GM12872 (cell line): ENCODE data around the gene TAGLN3.

Source experiments
- CTCF ChIP-seq: IDR thresholded peaks from 3 replicates; pipeline ENCODE4 v1.5.1; 2011; ENCODE audit warnings: low read depth, mild to moderate bottlenecking, low read length, moderate library complexity; ENCODE audit not compliant: insufficient read depth

The TAGLN3 gene

GRCh38 chr3:112059497-112059896, 60.8 kb downstream of the TAGLN3 start:
- no peak for TF ChIP-seq CTCF

GRCh38 chr3:112061152-112061551, 62.4 kb downstream of the TAGLN3 start:
- TF ChIP-seq CTCF, result no peak
